NCI-H1694 (cell line): ENCODE measurements around the gene LLCFC1.

Source experiments
- DNase-seq: peaks from one replicate; lab custom pipeline; 2025; lab: John Stamatoyannopoulos, UW

LLCFC1 gene

GRCh38 chr7:142910481-142910880, 28.8 kb upstream of the LLCFC1 start:
- DNase-seq, result no peak

DNA sequence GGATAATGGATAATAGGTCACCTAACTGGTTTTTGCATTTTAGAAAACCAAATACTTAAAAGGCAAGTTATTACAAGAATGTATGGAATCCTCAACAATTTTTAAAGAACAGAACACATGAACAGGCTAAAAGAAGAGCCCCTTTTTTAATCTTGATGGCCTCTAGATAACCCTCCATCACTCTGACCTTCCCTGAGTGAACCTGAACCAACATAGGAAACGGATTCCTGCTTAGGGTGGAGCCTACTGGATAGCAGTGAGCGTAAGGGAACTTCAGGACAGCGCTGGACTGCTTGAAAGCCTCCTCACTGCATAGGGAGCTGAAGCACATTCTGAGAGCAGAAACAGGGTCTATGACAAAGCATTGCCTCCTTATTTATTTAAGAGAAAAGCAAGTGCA, 26.2 kb upstream of the LLCFC1 start:
- DNase-seq, result no peak

- no peak for DNase-seq
Observed at GRCh38 chr7:142913566-142913965, 25.7 kb upstream of the LLCFC1 start.

- no peak for DNase-seq
Observed at GRCh38 chr7:142914121-142914520, 25.2 kb upstream of the LLCFC1 start.

- DNase-seq, result no peak
Observed at GRCh38 chr7:142915315-142915714, 24.0 kb upstream of the LLCFC1 start.

DNA sequence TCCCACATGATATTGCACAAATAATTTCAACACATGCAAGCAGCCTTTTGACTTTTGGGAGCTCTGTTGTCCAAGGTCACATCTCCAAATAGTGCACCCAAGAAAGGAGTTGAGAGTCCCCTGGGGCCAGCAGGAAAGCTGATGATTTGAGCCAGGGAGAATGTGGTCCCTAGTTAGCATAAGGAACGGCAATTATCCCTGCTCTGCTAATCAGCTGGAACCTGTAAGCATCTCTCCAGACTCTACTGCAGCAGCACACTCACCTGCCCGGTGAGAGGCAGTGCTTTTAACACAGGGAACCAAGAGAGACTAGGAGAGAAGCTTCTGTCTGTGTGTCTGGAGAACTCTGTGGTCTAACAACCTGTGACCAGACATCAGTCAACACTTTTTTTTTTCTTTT, 22.8 kb upstream of the LLCFC1 start:
- DNase-seq, result no peak

DNA sequence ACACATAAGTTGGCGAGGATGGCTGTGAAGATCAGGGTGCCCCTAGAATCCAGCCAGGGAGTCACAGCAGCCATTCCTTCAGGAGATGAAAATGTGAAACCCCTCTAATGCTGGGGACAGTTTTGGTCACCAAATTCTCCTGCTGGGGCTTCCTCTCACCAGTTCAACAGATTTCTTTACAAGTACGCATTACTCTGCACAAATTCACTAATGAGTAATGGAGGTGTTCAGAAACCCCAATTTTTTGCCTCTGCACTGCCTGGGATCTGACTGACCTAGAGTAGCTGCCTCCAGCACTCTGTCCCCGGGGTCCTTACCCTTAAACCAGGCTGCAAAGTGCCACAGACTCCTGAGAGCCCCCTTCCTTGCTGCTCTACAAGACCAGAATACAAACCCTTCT, 21.8 kb upstream of the LLCFC1 start:
- DNase-seq, result no peak

DNA sequence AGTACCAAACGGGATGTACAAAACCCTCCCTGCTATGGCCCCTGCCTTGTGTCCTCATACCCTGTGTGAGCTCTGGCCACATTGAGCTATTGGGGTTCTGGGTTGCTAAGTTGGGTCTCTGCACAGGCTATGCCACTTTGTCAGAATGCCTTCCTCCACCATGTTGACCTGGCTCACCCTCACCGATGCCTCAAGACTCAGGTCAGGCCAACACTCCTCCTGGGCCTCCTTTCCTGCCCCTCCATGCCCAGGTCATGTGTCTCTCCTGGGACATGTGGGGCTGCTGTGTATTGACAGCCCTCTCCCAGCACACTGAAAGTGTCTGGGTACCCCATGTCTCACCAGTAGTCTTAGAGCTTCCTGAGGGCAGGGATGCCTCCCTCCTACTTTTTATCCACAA, 20.4 kb upstream of the LLCFC1 start:
- no peak for DNase-seq

DNA sequence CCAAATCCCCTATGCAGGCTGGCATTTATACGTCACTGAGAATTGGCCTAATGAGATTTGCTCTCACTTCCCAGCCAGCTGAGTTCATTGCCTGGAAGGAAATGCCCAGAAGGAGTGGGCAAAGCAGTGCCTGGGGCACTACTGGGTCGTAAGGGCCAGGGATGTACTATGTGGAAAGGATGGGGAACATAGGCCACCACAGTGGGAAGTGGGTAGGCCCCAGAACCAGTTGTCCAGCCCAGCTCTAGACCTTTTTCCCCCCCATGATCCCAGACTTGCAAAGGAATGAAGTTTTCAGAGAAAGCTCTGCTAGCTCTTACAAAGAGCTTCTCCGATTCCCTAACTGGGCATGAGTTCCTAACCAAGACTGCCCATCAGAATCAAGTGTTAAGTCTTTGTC, 19.6 kb upstream of the LLCFC1 start:
- DNase-seq, result no peak

- no peak for DNase-seq
Observed at GRCh38 chr7:142923391-142923790, 15.9 kb upstream of the LLCFC1 start.

- DNase-seq, result no peak
Observed at GRCh38 chr7:142925413-142925812, 13.9 kb upstream of the LLCFC1 start.

- no peak for DNase-seq
Observed at GRCh38 chr7:142927085-142927745, 12.1 kb upstream of the LLCFC1 start.

- no peak for DNase-seq
Observed at GRCh38 chr7:142927949-142928348, 11.3 kb upstream of the LLCFC1 start.

- DNase-seq, result no peak
Observed at GRCh38 chr7:142930126-142930730, 9.1 kb upstream of the LLCFC1 start.

- DNase-seq, result no peak
Observed at GRCh38 chr7:142932386-142933091, 6.7 kb upstream of the LLCFC1 start.

DNA sequence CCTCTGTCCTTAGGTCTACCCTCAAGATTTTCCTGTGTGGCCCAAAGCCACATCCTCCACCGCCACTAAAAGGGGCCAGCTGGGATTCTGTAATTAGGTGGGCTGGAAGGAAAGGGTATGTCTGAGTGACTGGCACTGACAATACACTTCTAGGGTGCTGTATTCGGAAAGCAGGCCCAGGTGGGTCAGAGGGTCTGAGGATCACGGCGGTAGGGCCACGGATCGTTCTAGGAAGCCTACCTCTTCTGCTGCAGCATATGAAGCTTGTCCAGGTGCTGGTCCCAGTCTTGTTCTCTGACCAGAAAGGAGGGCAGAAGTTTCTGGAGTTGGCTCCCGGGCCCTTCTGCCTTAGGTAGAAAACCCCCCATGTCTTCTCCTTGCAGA, 6.2 kb upstream of the LLCFC1 start:
- no peak for DNase-seq

- DNase-seq, result no peak
Observed at GRCh38 chr7:142933624-142934023, 5.7 kb upstream of the LLCFC1 start, which contains the start of gene TRPV5. TSS of gene TRPV5 (minus strand) at chr7:142933746. CDS start at chr7:142933459, 287 bp downstream.

- no peak for DNase-seq
Observed at GRCh38 chr7:142934056-142934455, 5.2 kb upstream of the LLCFC1 start.

GRCh38 chr7:142935941-142936565, 3.2 kb upstream of the LLCFC1 start:
- DNase-seq, result no peak

GRCh38 chr7:142938611-142939010, 673 bp upstream of the LLCFC1 start:
- no peak for DNase-seq

DNA sequence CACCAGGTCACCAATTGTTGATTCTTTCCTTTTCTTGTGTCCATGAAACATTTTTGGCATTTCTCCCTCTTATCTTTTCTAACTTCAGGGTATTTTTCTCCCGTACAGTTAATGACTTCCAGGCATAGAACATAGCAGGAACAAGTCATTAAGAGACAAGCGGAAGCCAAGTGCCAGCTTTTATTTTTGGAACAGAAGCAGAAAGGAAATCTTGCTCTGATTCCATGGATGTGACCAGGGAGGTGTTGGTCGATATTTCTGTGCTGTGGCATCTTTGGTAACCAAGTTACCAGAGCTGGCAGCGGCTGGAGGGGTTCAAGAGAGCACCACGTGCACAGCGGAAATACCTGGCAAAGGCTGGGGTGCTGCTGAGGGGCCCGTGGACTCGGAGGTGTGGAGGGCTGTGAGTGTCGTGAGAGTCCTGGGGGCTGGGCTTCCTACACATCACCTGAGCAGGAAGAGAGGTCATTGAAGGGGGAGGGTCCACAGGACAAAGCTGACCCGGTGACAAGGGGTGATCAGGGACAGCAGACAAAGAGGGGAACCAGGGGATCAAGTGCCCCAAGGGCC, 1.8 kb downstream of the LLCFC1 start:
- DNase-seq, result no peak

DNA sequence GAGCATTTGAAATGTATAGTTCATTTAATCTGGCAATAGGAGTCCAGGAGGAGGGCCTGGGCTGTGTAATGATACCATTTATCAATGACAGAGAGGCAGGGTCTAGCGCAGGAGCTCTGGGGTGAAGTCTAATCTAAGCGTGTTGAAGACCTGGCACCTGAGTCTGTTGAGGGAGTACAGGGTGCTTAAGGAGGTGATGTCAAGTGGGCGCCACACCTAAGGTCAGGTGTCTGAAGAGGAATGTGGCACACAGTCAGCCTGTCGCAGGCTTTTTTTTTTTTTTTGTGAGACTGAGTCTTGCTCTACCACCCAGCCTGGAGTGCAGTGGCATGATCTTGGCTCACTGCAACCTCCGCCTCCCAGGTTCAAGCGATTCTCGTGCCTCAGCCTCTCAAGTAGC, 2.3 kb downstream of the LLCFC1 start:
- DNase-seq, result no peak

DNA sequence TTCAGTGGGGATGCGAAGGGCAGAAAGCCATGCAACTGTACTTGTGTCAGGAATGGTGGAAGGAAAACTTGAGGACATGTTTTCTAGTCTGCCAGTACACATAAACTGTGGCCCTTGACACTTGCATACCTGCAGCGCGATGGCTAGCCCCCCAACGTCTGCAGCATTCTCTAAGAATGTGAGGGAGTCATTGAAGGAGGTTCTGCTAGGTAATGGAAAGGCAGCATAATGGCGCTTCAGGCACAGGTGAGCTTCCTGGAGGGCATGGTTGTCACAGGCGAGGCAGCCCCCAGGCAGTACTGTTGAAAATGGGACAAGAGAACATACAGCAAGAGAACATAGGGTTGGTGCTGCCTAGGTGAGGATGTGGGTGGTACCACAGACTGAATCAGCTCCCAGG, 3.5 kb downstream of the LLCFC1 start:
- DNase-seq, result no peak
